HG02642 (cell line): ENCODE results near the gene MAMSTR.
"Not testable (repeated sequence)": the region's sequence is repeated elsewhere in the genome, so short reads cannot be mapped to it uniquely, and the experiment has no call there.

Experiments used
- ATAC-seq: cut with Tn5 transposase; IDR thresholded peaks from one replicate; pipeline ENCODE4 v1.9.1; 2021; ENCODE audit warnings: mild to moderate bottlenecking; ENCODE audit not compliant: unreplicated experiment, poor library complexity

The MAMSTR gene

DNA sequence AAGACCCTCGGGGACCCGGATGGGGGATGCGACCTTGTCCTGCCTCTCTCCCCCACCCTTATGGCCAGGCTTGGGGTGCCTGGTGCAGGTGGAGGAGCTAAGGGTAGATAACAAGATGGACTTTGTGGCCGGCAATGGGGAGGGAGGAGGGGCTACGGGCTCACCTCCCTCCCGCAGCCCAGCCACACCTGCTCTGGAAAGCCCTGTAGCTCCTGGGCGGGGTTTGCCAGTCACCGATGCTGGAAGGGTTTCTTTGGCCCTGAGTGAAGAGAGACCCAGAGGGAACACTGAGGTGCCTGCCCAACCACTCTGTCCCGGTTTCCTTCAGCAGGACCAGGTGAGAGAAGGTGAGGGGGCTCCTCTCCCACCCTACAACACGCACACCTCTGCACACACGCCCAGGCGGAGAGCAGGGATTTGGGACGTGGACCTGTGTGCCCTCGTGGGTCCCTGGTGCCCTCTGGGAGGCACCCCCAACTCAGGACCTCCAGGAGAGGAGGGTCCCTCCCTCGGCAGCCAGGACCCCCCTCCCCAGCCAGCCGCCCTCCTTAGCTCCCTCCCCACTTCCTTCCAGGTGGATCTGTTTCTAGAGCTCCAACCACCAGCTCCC, 23.7 kb downstream of the MAMSTR start, which contains the start of gene FUT2:
FUT2 (plus strand) TSS at position 229 of the 610 bp plus-strand sequence. CDS start 6,986 bp downstream, outside the sequence.
- ATAC-seq = no peak

DNA sequence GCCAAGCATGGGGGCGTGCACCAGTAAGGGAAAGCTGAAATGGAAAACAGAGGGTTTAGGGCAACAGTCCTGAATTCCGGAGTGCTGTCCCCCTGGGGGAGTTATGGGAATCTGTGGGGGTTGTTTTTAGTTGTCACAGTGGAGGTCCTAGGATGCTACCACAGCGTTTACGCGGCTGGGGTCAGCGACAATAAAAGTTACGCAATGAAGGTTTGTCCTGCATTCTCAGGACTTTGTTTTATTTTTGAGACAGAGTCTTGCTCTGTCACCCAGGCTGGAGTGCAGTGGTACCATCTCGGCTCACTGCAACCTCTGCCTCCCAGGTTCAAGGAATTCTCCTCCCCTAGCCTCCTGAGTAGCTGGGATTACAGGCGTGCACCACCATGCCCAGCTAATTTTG, 25.9 kb downstream of the MAMSTR start:
- ATAC-seq = not testable (repeated sequence)

DNA sequence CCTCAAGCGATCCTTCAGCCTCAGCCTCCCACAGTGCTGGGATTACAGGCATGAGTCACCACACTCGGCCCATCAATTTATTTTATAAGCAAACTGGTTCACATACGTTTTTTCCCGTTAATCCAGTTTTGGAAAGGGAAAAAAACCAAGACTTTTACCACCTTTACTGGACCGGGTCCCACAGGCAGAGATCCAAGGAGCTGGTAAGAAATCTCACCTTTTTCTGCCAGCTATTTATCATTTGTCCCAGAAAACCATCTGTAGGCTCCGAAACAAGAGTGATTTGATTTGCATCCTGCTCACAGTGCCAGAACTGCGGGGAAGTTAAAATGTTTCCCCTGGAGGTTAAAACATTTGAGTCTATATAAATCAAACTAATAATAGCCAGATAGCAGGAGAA, 30.1 kb downstream of the MAMSTR start:
- ATAC-seq = no peak

DNA sequence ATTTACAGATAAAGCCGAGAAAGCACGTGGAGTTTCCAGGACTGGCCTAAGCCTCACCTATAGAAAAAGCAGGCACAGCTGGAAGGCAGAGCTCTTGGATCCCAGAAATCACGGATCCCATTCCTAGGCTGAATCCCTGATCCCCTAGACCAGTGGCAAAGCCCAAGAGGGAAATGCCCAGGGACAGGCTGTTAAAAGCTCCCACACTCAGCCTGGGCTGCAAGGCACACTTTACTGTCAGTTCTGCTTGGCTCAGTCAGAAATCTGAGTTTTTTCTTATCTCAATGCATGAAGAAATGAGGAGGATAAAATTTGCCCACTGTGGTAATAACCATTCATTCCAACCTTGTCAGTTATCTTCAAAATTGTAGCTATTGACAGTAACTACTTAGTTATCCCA, 31.7 kb downstream of the MAMSTR start:
- no peak for ATAC-seq

DNA sequence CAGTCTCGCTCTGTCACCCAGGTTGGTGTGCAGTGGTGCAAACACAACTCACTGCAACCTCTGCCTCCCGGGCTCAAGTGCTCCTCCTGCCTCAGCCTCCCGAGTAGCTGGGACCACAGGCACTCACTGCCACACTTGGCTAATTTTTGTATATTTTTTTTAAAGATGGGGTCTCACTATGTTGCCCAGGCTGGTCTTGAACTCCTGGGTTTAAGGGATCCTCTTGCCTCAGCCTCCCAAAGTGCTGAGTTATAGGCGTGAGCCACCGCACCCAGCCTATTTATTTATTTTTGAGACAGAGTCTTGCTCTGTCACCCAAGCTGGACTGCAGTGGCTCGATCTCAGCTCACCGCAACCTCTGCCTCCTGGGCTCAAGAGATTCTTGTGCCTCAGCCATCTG, 32.9 kb downstream of the MAMSTR start:
- ATAC-seq = not testable (repeated sequence)

DNA sequence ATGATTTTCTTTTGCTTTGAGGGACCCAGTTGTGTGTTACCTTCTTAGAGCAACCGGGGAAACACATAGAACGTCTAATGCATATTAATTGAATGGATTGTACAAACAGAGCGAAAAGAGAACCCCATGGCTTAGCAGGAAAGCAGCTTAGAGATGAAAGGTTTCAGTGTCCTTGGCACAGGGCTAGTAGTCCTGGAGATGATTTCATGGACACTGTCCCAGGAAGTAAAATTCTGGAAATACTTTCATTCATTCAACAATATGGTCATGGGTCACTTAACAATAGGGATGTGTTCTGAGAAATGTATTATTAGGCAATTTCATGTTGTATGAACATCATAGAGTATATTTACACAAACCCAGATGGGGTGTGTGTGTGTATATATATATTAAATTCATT, 33.4 kb downstream of the MAMSTR start:
- ATAC-seq = no peak

DNA sequence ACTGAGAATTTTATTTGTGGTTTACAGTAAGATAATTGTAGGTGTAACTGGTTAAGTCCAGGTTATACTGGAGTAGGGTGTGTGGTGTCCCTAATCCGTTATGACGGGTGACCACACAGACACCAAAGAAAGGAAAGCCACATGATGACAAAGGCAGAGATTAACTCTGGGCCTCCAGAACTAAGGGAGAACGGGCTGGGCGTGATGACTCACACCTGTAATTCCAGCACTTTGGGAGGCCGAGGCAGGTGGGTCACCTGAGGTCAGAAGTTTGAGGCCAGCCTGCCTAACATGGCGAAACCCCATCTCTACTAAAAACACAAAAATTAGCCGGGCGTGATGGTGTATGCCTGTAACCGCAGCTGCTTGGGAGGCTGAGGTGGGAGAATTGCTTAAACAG, 33.9 kb downstream of the MAMSTR start:
- no peak for ATAC-seq

DNA sequence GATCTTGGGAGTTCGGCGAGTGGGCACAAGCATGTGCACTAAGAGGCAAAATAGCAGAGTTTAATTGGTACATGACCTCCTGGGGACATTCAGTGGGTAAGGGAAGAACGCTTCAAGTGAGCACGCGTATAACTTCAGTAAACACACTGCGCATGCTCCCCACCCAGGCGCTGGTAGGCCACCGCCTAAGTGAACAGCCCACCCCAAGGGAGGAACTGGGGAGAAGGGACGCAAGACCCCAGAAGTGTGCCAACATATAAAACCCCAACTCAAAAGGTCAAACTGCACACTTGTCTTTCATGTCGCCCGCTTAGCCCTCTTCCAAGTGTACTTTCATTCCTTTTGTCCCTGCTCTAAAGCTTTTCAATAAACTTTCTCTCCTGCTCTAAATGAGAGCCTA, 36.2 kb downstream of the MAMSTR start:
- no peak for ATAC-seq

DNA sequence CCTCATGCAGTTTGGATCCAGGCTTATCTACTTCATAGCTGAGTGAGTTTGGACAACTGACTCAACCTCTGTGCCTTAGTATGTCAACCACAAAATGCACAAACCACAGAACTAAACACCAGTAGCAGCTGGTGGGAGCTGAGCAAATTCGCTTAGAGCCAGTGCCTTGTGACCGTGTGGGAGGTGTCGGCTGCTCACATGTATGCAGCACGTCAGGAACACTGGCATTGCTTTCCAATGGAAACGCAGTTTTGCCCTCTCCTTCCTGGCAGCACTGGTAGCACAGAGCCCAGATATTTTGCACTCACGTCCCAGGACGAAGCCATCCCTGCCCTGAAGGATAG, 38.4 kb downstream of the MAMSTR start:
- no peak for ATAC-seq

DNA sequence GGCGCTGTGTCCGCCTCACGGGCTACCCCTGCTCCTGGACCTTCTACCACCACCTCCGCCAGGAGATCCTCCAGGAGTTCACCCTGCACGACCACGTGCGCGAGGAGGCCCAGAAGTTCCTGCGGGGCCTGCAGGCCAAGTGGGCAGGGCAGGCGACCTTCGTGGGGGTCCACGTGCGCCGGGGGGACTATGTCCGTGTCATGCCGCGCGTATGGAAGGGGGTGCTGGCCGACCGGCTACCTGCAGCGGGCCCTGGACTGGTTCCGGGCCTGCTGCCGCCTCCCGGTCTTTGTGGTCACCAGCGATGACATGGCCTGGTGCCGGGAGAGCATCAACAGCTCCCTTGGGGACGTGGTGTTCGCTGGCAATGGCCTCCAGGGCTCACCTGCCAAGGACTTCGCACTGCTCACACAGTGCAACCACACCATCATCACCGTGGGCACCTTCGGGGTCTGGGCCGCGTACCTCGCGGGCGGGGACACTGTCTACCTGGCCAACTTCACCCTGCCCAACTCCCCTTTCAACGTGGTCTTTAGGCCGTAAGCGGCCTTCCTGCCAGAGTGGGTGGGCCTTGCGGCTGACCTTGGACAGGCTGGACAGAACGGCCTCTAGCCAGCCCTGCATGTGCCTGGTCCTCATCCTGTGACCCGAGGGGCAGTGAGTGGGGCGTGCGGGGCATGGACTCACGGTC, 38.9 kb downstream of the MAMSTR start:
- no peak for ATAC-seq

DNA sequence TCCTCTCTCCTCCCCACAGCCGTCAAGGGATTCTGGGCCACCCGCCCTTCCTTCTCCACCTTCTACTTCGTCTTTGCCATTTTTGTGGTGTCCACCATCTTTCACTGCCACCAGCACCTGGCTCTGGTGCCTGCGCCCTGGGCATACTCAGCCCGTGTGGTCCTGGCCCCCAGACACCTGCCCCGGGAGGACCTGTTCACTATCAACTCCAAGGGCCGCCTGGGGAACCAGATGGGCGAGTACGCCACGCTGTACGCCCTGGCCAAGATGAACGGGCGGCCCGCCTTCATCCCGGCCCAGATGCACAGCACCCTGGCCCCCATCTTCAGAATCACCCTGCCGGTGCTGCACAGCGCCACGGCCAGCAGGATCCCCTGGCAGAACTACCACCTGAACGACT, 39.5 kb downstream of the MAMSTR start:
- ATAC-seq = not testable (repeated sequence)

DNA sequence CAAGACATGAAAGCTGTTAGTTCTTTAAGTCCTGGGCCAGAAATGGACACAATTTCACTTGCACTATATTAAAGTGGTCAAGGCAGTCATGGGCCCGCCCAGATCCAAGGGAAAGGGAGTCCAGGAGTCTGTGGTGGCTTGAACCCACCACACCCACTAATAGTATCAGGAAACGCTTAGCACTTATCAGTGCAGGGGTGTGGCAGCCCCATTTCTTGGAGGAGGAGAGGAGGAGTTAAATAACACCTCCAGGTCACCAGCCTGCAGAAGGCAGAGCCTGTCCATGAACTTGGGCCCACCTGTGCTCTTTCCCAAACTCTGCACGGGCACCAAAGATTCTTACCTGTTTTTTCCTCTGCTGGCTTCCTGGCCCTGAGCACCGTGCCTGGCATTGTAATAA, 41.3 kb downstream of the MAMSTR start:
- no peak for ATAC-seq

DNA sequence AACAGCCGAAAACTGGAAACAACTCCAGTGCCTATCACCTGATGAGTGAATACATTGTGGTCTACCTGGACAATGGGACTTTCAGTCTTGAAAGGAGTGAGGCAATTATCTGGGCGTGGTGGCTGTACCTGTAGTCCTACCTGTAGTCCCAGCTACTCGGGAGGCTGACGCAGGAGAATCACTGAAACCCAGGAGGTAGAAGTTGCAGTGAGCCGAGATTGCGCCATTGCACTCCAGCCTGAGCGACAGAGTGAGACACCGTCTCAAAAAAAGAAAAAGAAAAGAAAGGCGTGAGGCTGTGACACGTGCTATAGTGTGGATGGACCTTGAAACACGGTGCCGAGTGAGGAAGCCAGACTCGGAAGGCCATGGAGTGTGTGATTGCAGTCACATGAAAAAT, 42.6 kb downstream of the MAMSTR start:
- ATAC-seq = no peak

DNA sequence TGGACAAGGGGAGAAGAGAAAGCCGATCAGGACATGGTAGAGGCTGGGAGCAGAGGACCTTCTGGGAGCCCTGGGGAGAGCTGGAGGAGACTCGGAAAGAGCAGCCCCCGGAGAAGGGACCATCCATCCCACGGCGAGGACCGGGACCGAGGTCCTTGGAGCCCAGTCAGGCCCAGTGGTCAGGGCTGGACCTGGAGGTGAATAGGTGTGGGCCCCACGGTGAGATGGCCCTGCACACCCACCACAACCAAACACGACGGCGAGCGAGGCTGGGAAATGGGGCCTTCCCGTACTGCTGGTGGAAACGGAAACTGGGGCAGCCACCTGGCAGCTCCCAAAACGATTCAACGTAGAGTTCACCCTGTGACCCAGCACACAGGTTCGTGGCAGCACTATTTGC, 43.0 kb downstream of the MAMSTR start:
- ATAC-seq = no peak

DNA sequence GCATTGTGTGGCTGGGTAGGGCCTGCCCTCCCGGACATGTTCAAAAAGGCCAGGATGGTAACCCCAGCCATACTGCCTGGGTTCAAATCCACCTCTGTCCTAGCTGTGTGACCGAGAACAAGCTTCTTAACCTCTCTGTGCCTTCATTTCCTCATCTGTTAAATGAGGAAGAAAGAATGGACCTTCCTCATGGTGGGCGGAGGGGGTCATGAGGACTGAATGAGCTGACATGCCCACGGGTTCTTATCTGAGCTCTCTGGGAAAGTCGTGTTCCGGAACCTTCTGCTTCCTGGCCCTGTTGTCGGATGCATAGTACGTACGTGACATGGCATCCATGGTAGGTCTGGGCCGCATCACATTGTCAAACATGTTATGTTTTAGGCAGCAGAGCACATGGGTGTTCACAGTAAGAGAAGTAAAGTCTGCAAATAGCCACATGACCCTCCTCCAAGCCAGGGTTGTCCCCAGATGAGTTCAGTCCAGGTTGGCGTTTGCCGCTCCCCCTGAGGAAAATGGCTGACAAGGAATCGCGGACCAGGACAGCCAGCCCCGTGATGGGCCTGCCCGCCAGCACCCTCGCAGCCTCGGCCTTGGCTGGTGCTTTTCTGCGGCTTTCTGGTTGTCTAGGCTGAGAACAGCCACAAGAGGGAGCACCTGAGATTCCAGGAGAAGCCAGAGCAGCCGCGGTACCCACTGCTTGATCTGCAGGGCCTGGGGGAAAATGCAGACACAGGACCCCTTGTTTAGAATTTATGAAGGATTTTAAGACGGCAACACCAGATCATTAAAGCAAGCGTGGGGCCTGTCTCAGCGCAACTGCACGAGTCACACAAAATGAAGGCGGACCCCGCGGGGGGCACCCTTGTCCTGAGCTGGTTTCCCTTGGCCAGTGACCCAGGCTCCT, 44.4 kb downstream of the MAMSTR start:
- ATAC-seq = no peak

DNA sequence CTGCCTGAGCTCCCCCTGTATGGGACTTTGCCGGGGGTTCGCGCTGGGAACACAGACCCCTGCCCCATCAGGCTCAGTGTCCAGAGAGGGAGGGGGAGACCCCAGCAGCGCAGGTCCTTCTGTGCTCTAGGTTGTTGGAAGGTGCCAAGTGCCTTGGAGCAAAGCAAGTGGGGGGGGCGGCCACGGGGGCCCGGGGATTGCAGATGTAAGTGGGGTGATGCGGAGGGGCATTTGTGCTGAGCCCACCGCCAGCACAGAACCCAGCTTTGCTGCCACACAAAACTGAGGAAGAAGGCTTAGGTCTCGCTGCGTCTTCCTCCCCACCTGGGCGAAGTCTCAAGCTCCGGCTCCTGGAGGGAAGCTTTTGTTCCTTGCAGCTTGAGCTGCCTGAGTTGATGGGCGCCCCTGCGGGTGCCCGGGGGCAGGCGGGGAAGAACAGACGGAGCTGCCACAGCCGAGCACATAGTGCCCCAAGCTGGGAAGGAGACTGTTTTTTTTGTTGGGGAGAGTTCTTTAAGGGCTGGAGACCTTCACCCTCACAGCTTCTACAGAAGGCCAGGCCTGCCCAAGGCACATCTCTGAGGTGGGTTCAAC, 45.2 kb downstream of the MAMSTR start:
- no peak for ATAC-seq

DNA sequence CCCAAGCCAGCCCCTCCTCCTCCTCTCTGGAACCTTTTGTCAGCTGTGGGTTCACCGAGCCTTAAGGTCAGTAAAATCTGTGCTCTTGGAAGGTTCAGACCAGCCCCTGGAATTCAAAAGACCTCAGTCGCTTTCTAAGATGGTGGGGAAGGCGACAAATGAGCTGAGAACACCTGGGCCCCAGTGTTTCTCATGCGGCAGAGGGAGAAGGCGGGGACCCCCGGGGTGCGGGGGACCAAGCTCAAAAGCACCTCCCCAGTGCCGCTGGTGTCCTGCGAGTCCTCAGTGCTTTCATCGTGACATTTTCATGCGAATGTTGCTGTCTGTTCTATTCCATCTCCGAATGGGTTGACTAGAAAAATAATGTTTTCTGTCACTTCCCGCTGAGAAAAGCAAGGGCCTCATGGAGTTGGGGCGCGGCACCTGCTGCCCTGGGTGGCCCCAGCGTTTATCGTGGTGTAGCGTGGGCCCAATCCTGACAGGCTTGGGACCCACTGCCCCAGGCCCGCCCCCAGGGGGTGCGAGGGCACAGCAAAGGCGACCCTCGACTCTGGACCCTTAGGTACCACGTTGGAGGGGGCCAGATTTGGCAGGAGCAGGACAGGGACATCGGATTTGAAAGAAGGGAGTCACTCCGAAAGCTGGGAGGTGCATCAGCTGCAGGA, 46.0 kb downstream of the MAMSTR start:
- no peak for ATAC-seq

DNA sequence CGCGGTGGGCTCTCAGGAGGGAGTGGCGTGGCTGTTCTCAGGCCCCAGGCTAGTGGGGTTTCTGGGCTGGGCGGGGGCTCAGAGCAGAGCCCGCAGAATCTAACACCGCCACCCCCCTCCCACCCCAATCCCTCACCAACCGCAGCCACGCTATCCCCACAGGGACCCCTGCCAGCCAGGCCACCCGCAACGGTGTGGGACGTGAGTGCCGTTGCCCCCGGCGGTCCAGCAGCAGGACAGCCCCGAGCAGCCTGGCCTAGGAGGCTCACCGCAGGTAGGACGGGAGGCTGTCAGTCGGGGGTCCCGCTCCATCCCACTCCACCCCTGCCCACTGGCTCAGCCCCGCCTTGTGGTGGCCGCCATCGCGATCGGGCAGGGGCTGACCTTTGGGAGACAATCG, 46.5 kb downstream of the MAMSTR start, which contains the start of gene NTN5:
NTN5 (minus strand) TSS at position 24 of the 400 bp plus-strand sequence. CDS start 2,031 bp downstream, outside the sequence.
- ATAC-seq = no peak

DNA sequence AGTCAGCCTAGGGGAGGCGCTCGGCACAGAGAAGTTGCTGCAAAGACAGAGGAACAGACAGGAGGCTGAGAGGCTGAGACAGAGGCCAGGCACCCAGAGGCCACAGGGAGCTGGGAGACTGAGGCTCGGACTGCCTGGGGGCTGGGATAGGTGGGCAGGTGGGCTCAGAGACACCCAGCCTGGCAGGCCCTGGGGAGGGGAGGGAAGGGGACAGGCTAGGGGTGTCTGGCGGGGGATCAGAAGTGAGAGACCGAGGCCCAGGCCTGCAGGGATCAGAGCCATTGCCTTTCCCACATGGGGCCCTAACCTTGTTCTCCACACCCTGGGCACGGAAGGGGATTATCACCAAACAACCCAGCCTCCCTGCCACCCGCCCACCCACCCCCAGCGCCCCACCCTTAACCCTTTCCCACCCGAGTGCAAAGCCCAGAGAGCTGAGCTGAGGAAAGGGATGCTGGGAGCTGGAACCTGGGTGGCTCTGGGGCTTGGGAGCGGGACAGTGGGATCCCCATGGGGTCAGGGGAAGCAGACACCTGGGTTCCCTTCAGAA, 48.0 kb downstream of the MAMSTR start:
- ATAC-seq = no peak
